Measurements from ENCODE around the gene CDH4. TPM values are rescaled to one million over a fixed set of nuclear protein-coding genes. Genes with fewer than 3 reads are reported as not detected.

Gene CDH4
- total and polyA plus RNA-seq, 12 donors = 0.04 to 0.25 (median 0.08) TPM; not detected in 5

- TF ChIP-seq CTCF (IDR thresholded peaks at IDR 0.05) = no peak
- 75 to 76% methylated on average over 12 of the region's 12 CpGs for WGBS, 2 donors
- no peaks in the 10 kb centered on the region for H3K4me1 ChIP-seq
- no peaks in the 10 kb centered on the region for H3K9me3 ChIP-seq
- H3K36me3 ChIP-seq = no peaks in the 10 kb centered on the region
- H3K4me3 ChIP-seq = no peak overlapping the region
- DNase-seq (no peak), ATAC-seq (no peak)
- intact Hi-C loops (cut with DNase I) = no loop called here
- H3K27ac ChIP-seq = no peak overlapping the region
- peaks cover 0 to 41% (median 7%) of the 10 kb centered on the region in 7 donors for H3K27me3 ChIP-seq
These were observed 563.6 kb downstream of the CDH4 start for GRCh38 chr20:61815678-61816077.

- peaks cover 0 to 42% (median 7%) of the 10 kb centered on the region in 7 donors for H3K27me3 ChIP-seq
- H3K4me1 ChIP-seq = no peaks in the 10 kb centered on the region
- H3K4me3 ChIP-seq = no peak overlapping the region
- no peaks in the 10 kb centered on the region for H3K9me3 ChIP-seq
- DNase-seq (no peak), ATAC-seq (no peak)
- WGBS, 2 donors = 75 to 84% methylated on average over 25 of the region's 25 CpGs
- no peaks in the 10 kb centered on the region for H3K36me3 ChIP-seq
- intact Hi-C loops (cut with DNase I) = no loop called here
- no peak overlapping the region for H3K27ac ChIP-seq
- TF ChIP-seq CTCF (IDR thresholded peaks at IDR 0.05) = no peak
These were observed 564.8 kb downstream of the CDH4 start for GRCh38 chr20:61816606-61817460.

- DNase-seq (no peak), ATAC-seq (no peak)
- intact Hi-C loops (cut with DNase I) = no loop called here
- Histone ChIP-seq H3K9me3 (no peaks in the 10 kb centered on the region), H3K27ac (no peak overlapping the region), H3K36me3 (no peaks in the 10 kb centered on the region), H3K27me3 (peaks cover 0 to 42% (median 8%) of the 10 kb centered on the region in 7 donors), H3K4me3 (no peak overlapping the region), H3K4me1 (no peaks in the 10 kb centered on the region)
- TF ChIP-seq CTCF (IDR thresholded peaks at IDR 0.05) = no peak
- 67 to 74% methylated on average over 13 of the region's 13 CpGs for WGBS, 2 donors
These were observed 565.5 kb downstream of the CDH4 start for GRCh38 chr20:61817575-61817974.

GRCh38 chr20:61818746-61819573, 566.9 kb downstream of the CDH4 start:
- DNase-seq = no peak
- TF ChIP-seq CTCF (IDR thresholded peaks at IDR 0.05) = no peak
- no peaks in the 10 kb centered on the region for H3K9me3 ChIP-seq
- WGBS, 2 donors = 85 to 89% methylated on average over 32 of the region's 32 CpGs
- intact Hi-C loops (cut with DNase I) = no loop called here
- peaks cover 0 to 30% (median 5%) of the 10 kb centered on the region in 7 donors for H3K27me3 ChIP-seq
- H3K27ac ChIP-seq = no peak overlapping the region
- H3K4me3 ChIP-seq = no peak overlapping the region
- ATAC-seq = no peak
- H3K4me1 ChIP-seq = no peaks in the 10 kb centered on the region
- no peaks in the 10 kb centered on the region for H3K36me3 ChIP-seq

Measured in heart right ventricle (tissue), 16 donors.